Muscle layer of colon (tissue), 2 donors: ENCODE measurements around the gene HELZ.

Experiments
- H3K27ac ChIP-seq: one replicate; pipeline ENCODE4 v1.7.0; 2013; ENCODE audit warnings: low read depth, mild to moderate bottlenecking, low read length, moderate library complexity
- H3K27me3 ChIP-seq, 2 donors: one replicate each; pipeline ENCODE4 v1.7.0; 2013; ENCODE audit warnings: low read length in 2 of 2, mild to moderate bottlenecking in 2 of 2; ENCODE audit not compliant: insufficient read depth in 2 of 2, control insufficient read depth in 1 of 2
- H3K36me3 ChIP-seq: one replicate; pipeline ENCODE4 v1.7.0; 2013; ENCODE audit warnings: mild to moderate bottlenecking, low read length; ENCODE audit not compliant: insufficient read depth
- H3K4me1 ChIP-seq: one replicate; pipeline ENCODE4 v1.7.0; 2013; ENCODE audit warnings: mild to moderate bottlenecking, low read length; ENCODE audit not compliant: insufficient read depth
- H3K4me3 ChIP-seq, 2 donors: one replicate each; pipeline ENCODE4 v1.7.0; 2013; ENCODE audit warnings: low read length in 2 of 2, low read depth in 1 of 2, mild to moderate bottlenecking in 1 of 2, moderate library complexity in 1 of 2
- H3K9ac ChIP-seq: one replicate; pipeline ENCODE4 v1.7.0; 2013; ENCODE audit warnings: low read length
- H3K9me3 ChIP-seq: one replicate; pipeline ENCODE4 v1.7.0; 2013; ENCODE audit warnings: mild to moderate bottlenecking, low read length
- donor health status: abdominal sarcoma.
- donor health status: Adenocarcinoma of cecum.

HELZ gene

DNA sequence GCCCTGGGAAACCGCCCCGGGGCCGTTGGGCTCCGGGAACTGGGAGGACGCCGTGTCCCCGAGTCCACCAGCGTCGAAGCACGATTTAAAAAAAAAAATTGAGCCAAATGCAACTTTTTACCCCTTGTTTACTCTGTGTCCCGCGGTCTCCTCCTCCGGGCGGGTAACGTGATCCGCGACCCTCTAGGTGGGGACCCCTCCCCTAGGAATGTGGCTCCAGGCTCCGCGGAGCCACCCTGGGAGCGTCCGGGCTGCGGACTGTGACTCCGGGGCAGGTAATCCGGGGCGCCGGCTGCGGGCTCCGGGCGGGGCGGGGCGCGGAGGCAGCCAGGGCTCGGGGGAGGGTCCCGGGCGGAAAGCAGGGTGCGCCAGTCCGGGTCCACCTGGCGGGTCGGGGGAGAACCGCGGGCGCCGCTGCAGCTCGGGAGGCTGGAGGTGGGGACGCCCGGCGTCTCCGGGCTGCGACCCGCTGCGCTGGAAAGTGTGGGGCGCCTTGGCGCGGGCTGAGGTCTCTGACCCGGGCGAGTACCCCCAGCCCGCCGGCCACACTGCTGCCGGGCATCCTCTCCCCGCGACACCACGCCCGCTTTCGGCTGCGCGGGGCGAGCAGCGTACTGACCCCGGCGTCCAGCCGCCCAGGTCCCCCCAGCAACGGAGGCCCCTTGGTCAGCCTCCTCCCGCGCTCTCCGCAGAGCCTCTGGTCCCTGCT lies 852 bp upstream of the HELZ start:
- H3K36me3 ChIP-seq = no peaks in the 10 kb centered on the region
- H3K9me3 ChIP-seq = no peaks in the 10 kb centered on the region
- H3K4me3 ChIP-seq = peak overlapping the region; percentile 73 to 90
- no peaks in the 10 kb centered on the region for H3K27me3 ChIP-seq
- H3K4me1 ChIP-seq = peaks cover 22% of the 10 kb centered on the region
- H3K27ac ChIP-seq = peak overlapping the region; percentile 86
- H3K9ac ChIP-seq = no peak overlapping the region

DNA sequence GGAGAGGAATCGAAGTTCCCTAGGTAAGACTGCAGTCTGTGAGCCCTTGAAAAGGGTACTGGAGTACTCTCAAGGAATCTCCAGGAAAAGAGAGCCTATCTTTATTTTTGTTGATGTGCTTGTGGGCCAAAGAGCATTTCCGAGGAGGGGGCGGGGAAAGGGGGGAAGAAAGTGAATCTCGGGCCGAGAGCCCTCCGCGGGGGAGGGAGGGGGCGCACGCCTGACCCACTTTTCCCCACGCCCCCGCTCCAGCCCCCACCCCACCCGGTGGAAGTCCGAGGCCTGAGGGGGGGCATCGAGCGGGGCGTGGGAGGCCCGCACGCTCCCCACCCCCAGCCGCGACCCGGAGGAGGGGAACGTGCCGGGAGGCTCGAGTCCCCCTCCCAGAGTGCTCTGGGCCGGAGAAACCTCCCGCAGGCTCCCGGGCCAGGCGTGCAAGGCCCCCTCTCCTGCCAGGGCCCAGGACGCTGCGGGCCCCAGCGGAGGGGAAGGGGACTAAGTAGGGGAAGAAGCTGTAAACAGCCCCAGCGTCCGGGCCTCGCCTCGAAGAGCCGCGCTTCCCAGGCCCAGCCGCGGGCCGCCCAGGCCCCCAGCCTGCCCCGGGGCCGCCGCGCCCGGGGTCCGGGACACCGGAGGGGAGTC lies 444 bp downstream of the HELZ start:
- Histone ChIP-seq H3K27me3 (no peaks in the 10 kb centered on the region), H3K36me3 (no peaks in the 10 kb centered on the region), H3K27ac (peak overlapping the region; percentile 86), H3K9me3 (no peaks in the 10 kb centered on the region), H3K4me3 (peak overlapping the region; percentile 73 to 90), H3K9ac (peak overlapping the region; percentile 68), H3K4me1 (peaks cover 32% of the 10 kb centered on the region)

DNA sequence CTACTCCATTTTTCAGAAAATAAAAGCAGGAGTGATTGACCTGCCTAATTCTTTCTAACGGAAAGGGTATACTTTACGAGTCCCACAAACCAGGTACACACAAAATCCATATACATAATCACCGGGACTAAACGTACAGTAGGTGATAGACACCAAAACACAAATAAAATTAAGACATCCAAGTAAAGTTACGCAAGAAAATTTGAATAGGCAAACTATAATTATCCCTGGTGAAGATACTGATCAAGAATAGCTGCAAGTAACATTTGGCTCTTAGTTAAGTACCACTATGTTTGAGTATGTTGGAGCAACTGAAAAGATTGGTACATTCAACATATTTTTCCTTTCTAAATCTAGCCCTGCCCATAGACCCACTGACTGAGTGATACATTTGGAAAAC lies 1.7 kb downstream of the HELZ start:
- Histone ChIP-seq H3K36me3 (peaks cover 8% of the 10 kb centered on the region), H3K4me1 (peaks cover 32% of the 10 kb centered on the region), H3K27ac (no peak overlapping the region), H3K9ac (no peak overlapping the region), H3K9me3 (no peaks in the 10 kb centered on the region), H3K27me3 (no peaks in the 10 kb centered on the region), H3K4me3 (peak overlapping the region in 1 of 2 donors; percentile 4)

DNA sequence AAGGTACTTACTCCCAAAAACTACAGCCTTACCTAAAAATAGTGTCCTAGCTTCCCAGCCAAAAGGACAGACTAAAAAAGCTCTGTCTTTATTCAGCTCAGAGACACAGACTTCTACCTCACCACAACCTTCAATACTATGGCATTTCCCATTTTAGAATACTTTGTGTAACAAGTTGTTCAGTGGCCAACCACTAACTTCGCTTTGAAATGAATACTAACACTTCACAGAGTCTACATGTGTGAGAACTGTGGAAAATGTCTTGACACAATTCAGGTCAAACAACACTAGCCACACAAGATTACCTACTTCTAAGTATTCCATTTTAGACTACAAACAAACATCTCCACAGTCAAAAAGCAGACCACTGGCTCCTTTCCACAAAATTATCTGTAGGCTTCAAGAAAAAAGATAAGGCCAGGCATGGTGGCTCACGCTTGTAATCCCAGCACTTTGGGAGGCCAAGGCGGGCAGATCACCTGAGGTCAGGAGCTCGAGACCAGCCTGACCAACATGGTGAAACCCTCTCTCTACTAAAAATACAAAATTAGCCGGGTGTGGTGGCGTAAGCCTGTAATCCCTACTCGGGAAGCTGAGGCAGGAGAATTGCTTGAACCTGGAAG lies 3.2 kb downstream of the HELZ start:
- Histone ChIP-seq H3K27me3 (no peaks in the 10 kb centered on the region), H3K9ac (no peak overlapping the region), H3K4me3 (no peak overlapping the region), H3K27ac (no peak overlapping the region), H3K4me1 (peaks cover 32% of the 10 kb centered on the region), H3K36me3 (peaks cover 11% of the 10 kb centered on the region), H3K9me3 (no peaks in the 10 kb centered on the region)

DNA sequence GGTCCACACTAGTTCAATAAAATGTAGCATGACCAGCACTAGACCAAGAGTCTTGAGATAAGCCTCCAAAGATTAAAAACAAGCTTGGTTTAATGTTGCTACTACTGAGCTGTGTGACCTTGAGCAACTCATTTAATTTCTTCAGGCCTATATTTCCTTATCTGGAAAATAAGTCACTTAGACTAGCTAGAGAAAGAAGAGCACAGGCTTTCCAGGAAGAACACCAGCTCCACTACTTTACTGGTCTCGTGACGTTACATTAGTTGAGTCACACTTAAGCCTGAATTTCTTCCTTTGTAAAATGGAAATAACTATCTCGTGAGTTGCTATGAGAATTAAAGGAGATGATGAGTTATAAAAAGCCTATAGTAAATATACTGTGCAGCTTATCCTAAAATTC lies 5.4 kb downstream of the HELZ start:
- H3K27ac ChIP-seq = no peak overlapping the region
- H3K27me3 ChIP-seq = no peaks in the 10 kb centered on the region
- peaks cover 32% of the 10 kb centered on the region for H3K4me1 ChIP-seq
- H3K9ac ChIP-seq = no peak overlapping the region
- no peaks in the 10 kb centered on the region for H3K9me3 ChIP-seq
- peaks cover 13% of the 10 kb centered on the region for H3K36me3 ChIP-seq
- no peak overlapping the region for H3K4me3 ChIP-seq

DNA sequence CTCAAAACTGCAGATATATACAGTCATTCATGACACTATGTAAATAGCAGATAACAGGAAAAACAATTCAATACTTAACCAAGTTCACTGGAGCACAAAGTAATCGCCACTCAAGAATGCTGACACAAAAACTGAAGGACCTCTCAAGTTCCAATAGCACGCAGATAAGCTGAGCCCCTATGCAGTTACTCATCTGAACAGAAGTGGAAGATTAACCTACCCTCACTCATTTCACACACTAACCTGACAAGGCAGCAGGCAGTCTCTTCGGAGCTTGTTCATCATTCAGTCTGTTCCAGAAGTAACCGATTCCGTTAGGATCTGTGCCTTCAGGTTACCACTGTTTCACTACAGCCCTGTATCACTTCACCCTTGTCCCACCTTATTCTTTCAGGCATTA lies 6.0 kb downstream of the HELZ start:
- no peaks in the 10 kb centered on the region for H3K9me3 ChIP-seq
- H3K4me3 ChIP-seq = no peak overlapping the region
- no peak overlapping the region for H3K27ac ChIP-seq
- H3K9ac ChIP-seq = no peak overlapping the region
- peaks cover 29% of the 10 kb centered on the region for H3K4me1 ChIP-seq
- H3K27me3 ChIP-seq = no peaks in the 10 kb centered on the region
- peaks cover 13% of the 10 kb centered on the region for H3K36me3 ChIP-seq

DNA sequence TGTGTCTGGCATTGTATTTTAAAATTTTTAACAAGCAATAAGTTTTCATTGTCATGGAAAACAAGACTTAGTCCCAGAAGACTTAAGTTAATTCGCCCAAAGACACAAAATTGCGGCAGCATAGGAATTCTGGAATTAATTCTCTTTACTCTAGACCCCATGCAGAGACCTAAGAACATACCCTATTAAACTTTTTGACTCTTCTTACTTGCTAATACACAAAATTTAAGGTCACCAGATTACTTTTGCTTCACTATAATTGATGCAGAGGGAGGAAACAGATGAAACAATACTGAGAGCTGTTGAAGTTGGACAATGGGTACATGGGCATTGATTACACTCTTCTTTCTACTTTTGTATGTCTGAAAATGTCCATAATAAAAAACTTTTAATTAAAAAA lies 12.6 kb downstream of the HELZ start:
- Histone ChIP-seq H3K36me3 (peaks cover 4% of the 10 kb centered on the region), H3K9ac (no peak overlapping the region), H3K4me1 (peaks cover 6% of the 10 kb centered on the region), H3K9me3 (no peaks in the 10 kb centered on the region), H3K27me3 (no peaks in the 10 kb centered on the region), H3K4me3 (no peak overlapping the region), H3K27ac (no peak overlapping the region)

DNA sequence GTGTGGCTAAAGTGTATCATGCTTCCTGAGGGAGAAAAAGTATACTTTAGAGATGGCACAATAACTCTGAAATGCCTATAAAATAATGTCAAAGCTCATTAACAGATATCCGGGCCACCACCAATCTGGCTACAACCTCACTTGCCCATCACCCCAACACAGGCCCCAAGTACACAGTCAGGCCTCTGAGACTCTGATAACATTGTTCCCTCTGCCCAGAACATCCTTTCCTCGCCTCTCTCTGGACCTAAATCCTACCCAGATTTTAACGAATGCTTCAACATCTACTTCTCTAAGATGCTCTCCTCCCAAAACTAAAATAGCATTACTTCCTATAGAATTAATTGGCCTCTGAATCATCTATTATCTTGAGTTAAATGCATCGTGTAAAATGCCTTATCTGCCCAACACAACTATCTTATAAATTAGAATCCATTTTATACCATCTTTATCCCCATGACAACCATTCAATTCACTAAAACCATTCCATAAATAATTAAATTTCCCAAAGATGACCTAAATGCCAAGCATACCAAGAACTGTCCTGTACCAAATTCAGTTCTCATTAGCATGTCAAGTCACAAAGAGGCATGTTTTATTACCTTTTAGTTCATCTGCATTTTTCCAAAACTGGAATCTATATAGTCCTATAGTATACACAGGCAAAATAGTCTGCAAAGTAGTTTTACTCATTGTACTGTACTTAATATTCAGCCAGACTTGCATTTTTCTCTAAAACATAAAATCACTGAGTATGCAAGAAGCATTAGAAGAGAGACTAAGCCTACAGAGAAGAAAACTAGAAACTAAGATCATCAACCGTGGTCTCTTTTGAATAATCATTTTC lies 15.7 kb downstream of the HELZ start:
- no peak overlapping the region for H3K27ac ChIP-seq
- no peaks in the 10 kb centered on the region for H3K36me3 ChIP-seq
- no peaks in the 10 kb centered on the region for H3K27me3 ChIP-seq
- H3K4me3 ChIP-seq = no peak overlapping the region
- no peak overlapping the region for H3K9ac ChIP-seq
- H3K4me1 ChIP-seq = peaks cover 7% of the 10 kb centered on the region
- no peaks in the 10 kb centered on the region for H3K9me3 ChIP-seq

DNA sequence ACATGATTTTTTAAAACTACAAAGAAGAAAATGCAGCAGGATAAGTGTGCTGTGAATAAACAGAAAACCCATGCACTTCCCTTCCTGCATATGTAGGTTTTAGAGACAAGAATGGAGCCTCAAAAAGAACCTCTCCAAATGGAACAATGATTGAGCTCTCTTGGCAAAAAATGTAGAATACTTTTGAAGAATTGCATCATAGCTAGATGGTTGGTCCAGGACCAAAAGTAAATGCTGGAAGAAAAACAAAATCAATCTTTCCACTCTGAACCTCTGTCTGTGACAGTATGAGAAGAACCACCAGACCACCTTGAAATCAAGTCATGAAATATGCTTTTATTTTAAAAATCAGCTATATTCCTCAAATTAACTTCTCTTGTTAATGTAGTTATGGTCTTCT lies 17.5 kb downstream of the HELZ start:
- H3K4me3 ChIP-seq = no peak overlapping the region
- H3K36me3 ChIP-seq = no peaks in the 10 kb centered on the region
- H3K27me3 ChIP-seq = no peaks in the 10 kb centered on the region
- no peak overlapping the region for H3K9ac ChIP-seq
- peaks cover 7% of the 10 kb centered on the region for H3K4me1 ChIP-seq
- no peak overlapping the region for H3K27ac ChIP-seq
- no peaks in the 10 kb centered on the region for H3K9me3 ChIP-seq

DNA sequence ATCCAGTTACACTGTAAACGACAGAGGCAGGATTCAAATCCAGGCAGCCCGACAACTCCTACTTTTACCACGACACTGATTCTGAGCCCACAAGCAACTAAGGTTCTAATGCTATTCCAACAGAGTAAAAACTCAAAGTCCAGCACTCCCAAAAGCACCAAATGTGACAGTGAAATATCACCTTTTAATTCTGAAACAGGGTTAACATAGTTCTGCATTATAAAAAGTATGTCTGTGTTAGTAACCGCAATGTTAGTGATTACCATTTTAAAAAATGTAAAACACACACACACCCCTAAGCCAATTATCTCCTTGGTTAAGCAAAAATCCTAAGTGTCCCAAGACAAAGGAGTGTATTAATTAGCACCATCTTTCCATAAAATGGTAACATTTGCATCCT lies 19.7 kb downstream of the HELZ start:
- no peak overlapping the region for H3K9ac ChIP-seq
- H3K36me3 ChIP-seq = no peaks in the 10 kb centered on the region
- H3K4me3 ChIP-seq = no peak overlapping the region
- no peak overlapping the region for H3K27ac ChIP-seq
- H3K9me3 ChIP-seq = no peaks in the 10 kb centered on the region
- peaks cover 7% of the 10 kb centered on the region for H3K4me1 ChIP-seq
- H3K27me3 ChIP-seq = no peaks in the 10 kb centered on the region

DNA sequence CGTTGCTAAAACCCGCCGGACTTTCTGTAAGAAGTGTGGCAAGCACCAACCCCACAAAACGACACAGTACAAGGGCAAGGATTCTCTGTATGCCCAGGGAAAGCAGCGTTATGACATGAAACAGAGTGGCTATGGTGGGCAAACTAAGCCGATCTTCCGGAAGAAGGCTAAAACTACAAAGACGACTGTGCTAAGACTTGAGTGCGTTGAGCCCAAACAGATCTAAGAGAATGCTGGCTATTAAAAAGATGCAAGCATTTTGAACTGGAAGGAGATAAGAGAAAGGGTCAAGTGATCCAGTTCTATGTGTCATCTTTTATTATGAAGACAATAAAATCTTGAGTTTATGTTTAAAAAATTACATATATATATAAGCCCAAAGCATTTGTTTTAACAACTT lies 20.3 kb downstream of the HELZ start:
- no peaks in the 10 kb centered on the region for H3K9me3 ChIP-seq

More for the DNA sequence above, 20.3 kb downstream of the HELZ start:
- Histone ChIP-seq H3K27ac (no peak overlapping the region), H3K4me1 (peaks cover 7% of the 10 kb centered on the region), H3K27me3 (no peaks in the 10 kb centered on the region), H3K9ac (no peak overlapping the region), H3K4me3 (no peak overlapping the region), H3K36me3 (no peaks in the 10 kb centered on the region)
